RWPE2 (cell line): ENCODE measurements around the gene RSPH9.
"Not testable (repeated sequence)": the region's sequence is repeated elsewhere in the genome, so short reads cannot be mapped to it uniquely, and the experiment has no call there.

ENCODE experiments used
- ATAC-seq: fragments of 200-7000 bp; cut with Tn5 transposase; 3 replicates; pipeline ENCODE4 v1.9.1; 2021; ENCODE audit warnings: low read depth
- DNase-seq: peaks from one replicate; pipeline ENCODE4 v3.0.0-alpha.2; 2020; ENCODE audit warnings: low spot score
- H3K27ac ChIP-seq: fragments of 450-650 bp; 2 replicates; pipeline ENCODE4 v1.5.1; 2017; ENCODE audit warnings: mild to moderate bottlenecking; ENCODE audit not compliant: poor library complexity, severe bottlenecking
- H3K27me3 ChIP-seq: fragments of 250-450 bp; sonication (Bioruptor Pico); 2 replicates; pipeline ENCODE4 v1.5.1; 2021; ENCODE audit warnings: mild to moderate bottlenecking, moderate library complexity; ENCODE audit not compliant: insufficient read depth, poor library complexity, severe bottlenecking
- H3K36me3 ChIP-seq: fragments of 250-450 bp; sonication (Bioruptor Pico); 2 replicates; pipeline ENCODE4 v1.5.1; 2020; ENCODE audit warnings: low read depth, mild to moderate bottlenecking, moderate library complexity
- H3K4me1 ChIP-seq: fragments of 250-450 bp; sonication (Bioruptor Pico); 2 replicates; pipeline ENCODE4 v1.5.1; 2021; ENCODE audit warnings: mild to moderate bottlenecking, moderate library complexity; ENCODE audit not compliant: insufficient read depth, poor library complexity, severe bottlenecking
- H3K4me3 ChIP-seq: fragments of 250-450 bp; sonication (Bioruptor Pico); 2 replicates; pipeline ENCODE4 v1.5.1; 2021; ENCODE audit warnings: mild to moderate bottlenecking, moderate library complexity; ENCODE audit not compliant: severe bottlenecking
- H3K9me3 ChIP-seq: fragments of 250-450 bp; sonication (Bioruptor Pico); 2 replicates; pipeline ENCODE4 v1.5.1; 2021; ENCODE audit warnings: mild to moderate bottlenecking, moderate library complexity; ENCODE audit not compliant: severe bottlenecking
- TF ChIP-seq, protein P1 (sequence below): fragments of 450-650 bp; IDR thresholded peaks from one replicate; pipeline ENCODE4 v1.5.1; 2017; ENCODE audit warnings: mild to moderate bottlenecking, moderate library complexity; ENCODE audit not compliant: poor library complexity, severe bottlenecking

The RSPH9 gene

DNA sequence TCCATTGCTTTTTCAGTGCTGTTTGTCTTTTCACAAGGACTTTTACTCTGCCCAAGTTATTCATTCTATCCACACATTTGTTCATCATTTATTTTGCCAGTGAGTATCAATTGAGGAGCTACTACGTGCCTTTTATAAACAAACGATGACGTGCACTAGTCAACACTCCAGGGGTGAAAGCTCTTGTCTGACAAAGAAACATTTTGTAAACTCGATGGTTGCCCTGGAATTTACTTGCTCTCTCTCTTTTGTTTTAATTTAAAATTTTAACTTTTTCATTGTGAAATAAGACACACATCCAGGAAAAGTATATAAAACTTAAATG, 51.1 kb downstream of the RSPH9 start:
- peaks cover 10% of the 10 kb centered on the region for H3K4me1 ChIP-seq
- H3K36me3 ChIP-seq = no peaks in the 10 kb centered on the region
- no peak overlapping the region for H3K4me3 ChIP-seq
- H3K27me3 ChIP-seq = no peaks in the 10 kb centered on the region
- DNase-seq = no peak
- no peak for ATAC-seq
- TF ChIP-seq, protein P1, sequence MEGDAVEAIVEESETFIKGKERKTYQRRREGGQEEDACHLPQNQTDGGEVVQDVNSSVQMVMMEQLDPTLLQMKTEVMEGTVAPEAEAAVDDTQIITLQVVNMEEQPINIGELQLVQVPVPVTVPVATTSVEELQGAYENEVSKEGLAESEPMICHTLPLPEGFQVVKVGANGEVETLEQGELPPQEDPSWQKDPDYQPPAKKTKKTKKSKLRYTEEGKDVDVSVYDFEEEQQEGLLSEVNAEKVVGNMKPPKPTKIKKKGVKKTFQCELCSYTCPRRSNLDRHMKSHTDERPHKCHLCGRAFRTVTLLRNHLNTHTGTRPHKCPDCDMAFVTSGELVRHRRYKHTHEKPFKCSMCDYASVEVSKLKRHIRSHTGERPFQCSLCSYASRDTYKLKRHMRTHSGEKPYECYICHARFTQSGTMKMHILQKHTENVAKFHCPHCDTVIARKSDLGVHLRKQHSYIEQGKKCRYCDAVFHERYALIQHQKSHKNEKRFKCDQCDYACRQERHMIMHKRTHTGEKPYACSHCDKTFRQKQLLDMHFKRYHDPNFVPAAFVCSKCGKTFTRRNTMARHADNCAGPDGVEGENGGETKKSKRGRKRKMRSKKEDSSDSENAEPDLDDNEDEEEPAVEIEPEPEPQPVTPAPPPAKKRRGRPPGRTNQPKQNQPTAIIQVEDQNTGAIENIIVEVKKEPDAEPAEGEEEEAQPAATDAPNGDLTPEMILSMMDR = no peak
- H3K27ac ChIP-seq = no peak overlapping the region
- H3K9me3 ChIP-seq = no peaks in the 10 kb centered on the region

DNA sequence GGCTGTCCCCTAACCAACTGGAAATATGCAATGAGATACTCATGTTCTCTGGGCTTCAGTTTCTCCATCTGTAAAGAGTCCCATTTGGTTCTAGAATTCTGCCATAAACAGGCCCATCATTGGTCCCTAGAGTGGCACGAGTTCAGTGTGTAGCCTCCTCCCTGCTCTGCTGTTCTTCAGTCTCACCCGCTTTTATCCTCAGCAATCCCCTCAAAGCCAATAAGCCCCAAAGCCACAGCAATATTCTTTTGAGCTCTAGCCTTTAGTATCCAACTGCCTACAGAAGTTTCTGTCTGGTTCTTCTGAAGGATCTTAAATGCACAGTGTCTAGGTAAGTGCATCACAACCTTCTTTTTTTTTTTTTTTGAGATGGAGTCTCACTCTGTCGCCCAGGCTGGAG, 52.6 kb downstream of the RSPH9 start:
- Histone ChIP-seq H3K27me3 (no peaks in the 10 kb centered on the region), H3K4me1 (peaks cover 18% of the 10 kb centered on the region), H3K27ac (no peak overlapping the region), H3K4me3 (no peak overlapping the region), H3K36me3 (no peaks in the 10 kb centered on the region), H3K9me3 (no peaks in the 10 kb centered on the region)
- no peak for ATAC-seq
- TF ChIP-seq, protein P1 = no peak
- DNase-seq = no peak

DNA sequence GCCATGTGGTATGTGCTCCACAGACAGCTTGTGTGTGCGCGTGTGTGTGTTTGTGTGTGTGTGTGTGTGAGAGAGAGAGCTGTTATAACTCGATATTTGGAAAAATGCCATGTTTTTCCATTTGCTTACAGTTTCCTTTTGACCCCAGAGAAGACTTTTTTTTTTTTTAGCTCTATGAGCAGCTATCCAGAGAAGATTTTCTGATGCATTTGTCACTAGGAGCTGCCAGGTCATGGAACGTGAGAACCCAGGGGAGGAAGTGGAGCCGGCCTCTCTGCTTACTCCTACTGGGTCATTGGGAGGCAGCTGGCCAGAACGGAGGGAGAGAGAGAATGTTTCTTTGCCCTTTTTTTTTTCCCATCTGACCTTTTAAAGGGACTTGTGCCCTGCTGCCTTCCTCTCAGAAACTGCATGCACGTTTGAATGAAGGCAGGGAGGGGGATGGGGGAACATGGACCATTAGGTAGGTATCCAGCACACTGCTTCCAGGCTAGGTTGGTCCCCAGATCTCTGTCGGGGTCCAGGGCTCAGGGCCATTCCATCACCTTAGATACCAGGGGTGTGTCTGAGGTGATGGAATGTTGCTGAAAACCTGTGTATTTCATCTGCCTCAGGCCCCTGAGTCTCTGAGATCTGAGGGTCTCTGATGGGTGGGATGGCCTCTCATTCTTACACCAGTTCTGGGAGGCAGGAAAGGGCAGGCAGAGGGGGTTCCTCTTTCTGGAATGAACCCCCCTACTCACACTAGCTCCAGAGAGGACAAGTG, 53.9 kb downstream of the RSPH9 start:
- H3K36me3 ChIP-seq = no peaks in the 10 kb centered on the region
- H3K27ac ChIP-seq = no peak overlapping the region
- no peak overlapping the region for H3K4me3 ChIP-seq
- no peaks in the 10 kb centered on the region for H3K9me3 ChIP-seq
- ATAC-seq (no peak), DNase-seq (no peak)
- H3K27me3 ChIP-seq = no peaks in the 10 kb centered on the region
- H3K4me1 ChIP-seq = peaks cover 26% of the 10 kb centered on the region
- TF ChIP-seq, protein P1 = no peak

DNA sequence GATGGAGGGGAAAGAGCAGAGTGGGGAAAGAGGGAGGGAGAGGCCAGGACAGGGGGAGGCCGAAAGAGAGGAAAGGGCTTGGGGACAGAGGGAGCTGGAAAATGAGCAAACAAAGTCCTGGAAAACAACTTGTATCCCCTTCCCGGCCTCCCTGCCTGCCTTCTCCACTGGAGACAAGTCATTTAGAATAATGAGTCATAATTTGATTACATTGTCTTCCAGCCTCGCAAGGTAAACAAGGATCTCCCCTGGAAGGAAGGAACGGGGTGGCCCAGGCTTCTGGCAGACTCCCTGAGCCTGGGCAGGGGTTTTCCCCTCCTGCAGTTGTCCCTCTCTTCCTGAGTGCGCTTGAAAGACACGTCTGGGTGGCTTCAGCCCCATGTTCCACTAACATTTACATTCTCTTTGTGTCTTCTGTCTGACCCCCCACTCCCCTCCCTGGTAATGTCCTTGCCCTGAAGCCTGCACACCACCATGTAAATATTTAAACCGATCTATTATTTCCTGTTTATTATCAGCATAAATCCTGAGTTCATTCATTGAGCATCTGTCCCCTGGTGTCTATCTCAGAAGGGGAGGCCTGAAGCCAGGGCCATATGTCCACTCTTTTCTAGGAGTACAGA, 54.8 kb downstream of the RSPH9 start:
- no peaks in the 10 kb centered on the region for H3K36me3 ChIP-seq
- H3K4me3 ChIP-seq = no peak overlapping the region
- TF ChIP-seq, protein P1 = no peak
- no peaks in the 10 kb centered on the region for H3K9me3 ChIP-seq
- peaks cover 26% of the 10 kb centered on the region for H3K4me1 ChIP-seq
- ATAC-seq = peak; percentile 67
- no peak overlapping the region for H3K27ac ChIP-seq
- no peak for DNase-seq
- no peaks in the 10 kb centered on the region for H3K27me3 ChIP-seq

DNA sequence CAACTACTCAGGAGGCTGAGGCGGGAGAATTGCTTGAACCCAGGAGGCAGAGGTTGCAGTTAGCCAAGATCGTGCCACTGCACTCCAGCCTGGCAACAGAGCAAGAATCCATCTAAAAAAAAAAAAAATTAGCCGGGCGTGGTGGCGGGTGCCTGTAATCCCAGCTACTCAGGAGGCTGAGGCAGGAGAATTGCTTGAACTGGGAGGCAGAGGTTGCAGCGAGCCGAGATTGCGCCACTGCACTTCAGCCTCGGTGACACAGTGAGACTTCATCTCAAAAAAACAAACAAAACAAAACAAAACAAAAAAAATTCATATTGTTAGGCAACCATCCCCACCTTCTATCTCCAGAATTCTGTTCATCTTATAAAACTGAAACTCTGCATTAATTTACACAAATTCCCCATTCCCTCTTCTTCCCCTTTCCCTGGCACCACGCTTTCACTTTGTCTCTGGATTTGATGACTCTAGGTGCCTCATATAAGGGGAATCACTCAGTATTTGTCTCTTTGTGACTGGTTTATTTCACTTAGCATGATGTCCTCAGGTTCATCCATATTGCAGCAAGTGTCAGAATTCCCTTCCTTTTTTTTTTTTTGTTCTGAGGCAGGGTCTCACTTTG, 56.2 kb downstream of the RSPH9 start:
- not testable (repeated sequence) for H3K27ac ChIP-seq, DNase-seq

More for the DNA sequence above, 56.2 kb downstream of the RSPH9 start:
- H3K4me1 ChIP-seq = peaks cover 30% of the 10 kb centered on the region
- H3K9me3 ChIP-seq, ATAC-seq, H3K36me3 ChIP-seq, H3K27me3 ChIP-seq, H3K4me3 ChIP-seq: not testable (repeated sequence)
